Testis (tissue), 2 donors: ENCODE measurements around the gene ALX3.

ENCODE experiments used
- POLR2A ChIP-seq: fragments of 450-650 bp; IDR thresholded peaks from one replicate; pipeline ENCODE4 v1.6.1; 2017; ENCODE audit warnings: antibody characterized with exemption, mild to moderate bottlenecking, moderate library complexity
- TF ChIP-seq, protein P1 (sequence below), 3 experiments: fragments of 450-650 bp in 2 of 3; fragments of 200-600 bp in 1 of 3; sonication (generic) in 1 of 3; IDR thresholded peaks; one replicate each; pipeline ENCODE4 v1.5.1; 2016 to 2019; ENCODE audit warnings: antibody characterized with exemption in 3 of 3, mild to moderate bottlenecking in 2 of 3, moderate library complexity in 1 of 3

DNA sequence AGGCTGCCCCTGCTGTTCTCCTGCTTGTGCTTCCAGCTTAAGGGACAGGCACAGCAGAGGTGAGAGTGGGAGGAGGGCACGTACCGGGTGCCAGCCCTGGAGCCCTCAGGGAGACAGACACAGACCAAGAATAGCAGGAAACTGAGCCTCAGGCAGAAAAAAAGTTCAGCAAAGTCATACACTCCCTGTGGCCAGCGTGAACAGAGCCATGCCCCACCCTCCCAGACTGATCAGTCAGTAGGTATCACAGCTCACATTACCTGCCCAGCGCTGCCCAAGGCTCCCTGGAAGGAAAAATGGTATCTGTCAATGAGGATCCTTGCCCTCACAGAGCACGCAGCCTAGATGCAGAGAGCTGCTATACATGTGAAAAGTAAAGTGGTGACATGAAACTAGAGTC lies 43.1 kb upstream of the ALX3 start:
- TF ChIP-seq, protein P1, sequence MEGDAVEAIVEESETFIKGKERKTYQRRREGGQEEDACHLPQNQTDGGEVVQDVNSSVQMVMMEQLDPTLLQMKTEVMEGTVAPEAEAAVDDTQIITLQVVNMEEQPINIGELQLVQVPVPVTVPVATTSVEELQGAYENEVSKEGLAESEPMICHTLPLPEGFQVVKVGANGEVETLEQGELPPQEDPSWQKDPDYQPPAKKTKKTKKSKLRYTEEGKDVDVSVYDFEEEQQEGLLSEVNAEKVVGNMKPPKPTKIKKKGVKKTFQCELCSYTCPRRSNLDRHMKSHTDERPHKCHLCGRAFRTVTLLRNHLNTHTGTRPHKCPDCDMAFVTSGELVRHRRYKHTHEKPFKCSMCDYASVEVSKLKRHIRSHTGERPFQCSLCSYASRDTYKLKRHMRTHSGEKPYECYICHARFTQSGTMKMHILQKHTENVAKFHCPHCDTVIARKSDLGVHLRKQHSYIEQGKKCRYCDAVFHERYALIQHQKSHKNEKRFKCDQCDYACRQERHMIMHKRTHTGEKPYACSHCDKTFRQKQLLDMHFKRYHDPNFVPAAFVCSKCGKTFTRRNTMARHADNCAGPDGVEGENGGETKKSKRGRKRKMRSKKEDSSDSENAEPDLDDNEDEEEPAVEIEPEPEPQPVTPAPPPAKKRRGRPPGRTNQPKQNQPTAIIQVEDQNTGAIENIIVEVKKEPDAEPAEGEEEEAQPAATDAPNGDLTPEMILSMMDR (IDR thresholded peaks at IDR 0.05) = no peak
- no peak for TF ChIP-seq POLR2A
